ENCODE results near the gene MRPS10. TPM values are rescaled to one million over a fixed set of nuclear protein-coding genes. Genes with fewer than 3 reads are reported as not detected.

The MRPS10 gene
- total RNA-seq, 1 donor from 2014 or later, result 28.8 TPM

GRCh38 chr6:42184475-42184874, 33.2 kb downstream of the MRPS10 start:
- no peaks in the 10 kb centered on the region for H3K4me1 Mint-ChIP-seq (ENCODE audit: low read depth)
- H3K27ac Mint-ChIP-seq (ENCODE audit: unreplicated experiment), result no peak overlapping the region
- H3K4me3 Mint-ChIP-seq (ENCODE audit: unreplicated experiment), result no peak overlapping the region
- H3K27me3 Mint-ChIP-seq (ENCODE audit: low read depth), result no peaks in the 10 kb centered on the region
- no peaks in the 10 kb centered on the region for H3K36me3 Mint-ChIP-seq (ENCODE audit: low read depth)
- no peak for DNase-seq (ENCODE audit: low spot score)
- H3K9me3 Mint-ChIP-seq (ENCODE audit: low read depth), result no peaks in the 10 kb centered on the region
- TF ChIP-seq, protein P1, sequence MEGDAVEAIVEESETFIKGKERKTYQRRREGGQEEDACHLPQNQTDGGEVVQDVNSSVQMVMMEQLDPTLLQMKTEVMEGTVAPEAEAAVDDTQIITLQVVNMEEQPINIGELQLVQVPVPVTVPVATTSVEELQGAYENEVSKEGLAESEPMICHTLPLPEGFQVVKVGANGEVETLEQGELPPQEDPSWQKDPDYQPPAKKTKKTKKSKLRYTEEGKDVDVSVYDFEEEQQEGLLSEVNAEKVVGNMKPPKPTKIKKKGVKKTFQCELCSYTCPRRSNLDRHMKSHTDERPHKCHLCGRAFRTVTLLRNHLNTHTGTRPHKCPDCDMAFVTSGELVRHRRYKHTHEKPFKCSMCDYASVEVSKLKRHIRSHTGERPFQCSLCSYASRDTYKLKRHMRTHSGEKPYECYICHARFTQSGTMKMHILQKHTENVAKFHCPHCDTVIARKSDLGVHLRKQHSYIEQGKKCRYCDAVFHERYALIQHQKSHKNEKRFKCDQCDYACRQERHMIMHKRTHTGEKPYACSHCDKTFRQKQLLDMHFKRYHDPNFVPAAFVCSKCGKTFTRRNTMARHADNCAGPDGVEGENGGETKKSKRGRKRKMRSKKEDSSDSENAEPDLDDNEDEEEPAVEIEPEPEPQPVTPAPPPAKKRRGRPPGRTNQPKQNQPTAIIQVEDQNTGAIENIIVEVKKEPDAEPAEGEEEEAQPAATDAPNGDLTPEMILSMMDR (IDR thresholded peaks at IDR 0.05), result no peak

GRCh38 chr6:42182101-42182500, 35.6 kb downstream of the MRPS10 start:
- TF ChIP-seq, protein P1 (IDR thresholded peaks at IDR 0.05), result no peak
- Mint-ChIP-seq H3K27me3 (ENCODE audit: low read depth) (no peaks in the 10 kb centered on the region), H3K27ac (ENCODE audit: unreplicated experiment) (no peak overlapping the region), H3K36me3 (ENCODE audit: low read depth) (no peaks in the 10 kb centered on the region), H3K4me3 (ENCODE audit: unreplicated experiment) (no peak overlapping the region), H3K9me3 (ENCODE audit: low read depth) (no peaks in the 10 kb centered on the region), H3K4me1 (ENCODE audit: low read depth) (no peaks in the 10 kb centered on the region)
- DNase-seq (ENCODE audit: low spot score), result no peak

- Mint-ChIP-seq H3K27ac (ENCODE audit: unreplicated experiment) (no peak overlapping the region), H3K27me3 (ENCODE audit: low read depth) (no peaks in the 10 kb centered on the region), H3K4me3 (ENCODE audit: unreplicated experiment) (no peak overlapping the region), H3K9me3 (ENCODE audit: low read depth) (no peaks in the 10 kb centered on the region), H3K4me1 (ENCODE audit: low read depth) (no peaks in the 10 kb centered on the region), H3K36me3 (ENCODE audit: low read depth) (no peaks in the 10 kb centered on the region)
- TF ChIP-seq, protein P1 (IDR thresholded peaks at IDR 0.05), result no peak
- DNase-seq (ENCODE audit: low spot score), result no peak
Measured at GRCh38 chr6:42179945-42180313, 37.7 kb downstream of the MRPS10 start.

DNA sequence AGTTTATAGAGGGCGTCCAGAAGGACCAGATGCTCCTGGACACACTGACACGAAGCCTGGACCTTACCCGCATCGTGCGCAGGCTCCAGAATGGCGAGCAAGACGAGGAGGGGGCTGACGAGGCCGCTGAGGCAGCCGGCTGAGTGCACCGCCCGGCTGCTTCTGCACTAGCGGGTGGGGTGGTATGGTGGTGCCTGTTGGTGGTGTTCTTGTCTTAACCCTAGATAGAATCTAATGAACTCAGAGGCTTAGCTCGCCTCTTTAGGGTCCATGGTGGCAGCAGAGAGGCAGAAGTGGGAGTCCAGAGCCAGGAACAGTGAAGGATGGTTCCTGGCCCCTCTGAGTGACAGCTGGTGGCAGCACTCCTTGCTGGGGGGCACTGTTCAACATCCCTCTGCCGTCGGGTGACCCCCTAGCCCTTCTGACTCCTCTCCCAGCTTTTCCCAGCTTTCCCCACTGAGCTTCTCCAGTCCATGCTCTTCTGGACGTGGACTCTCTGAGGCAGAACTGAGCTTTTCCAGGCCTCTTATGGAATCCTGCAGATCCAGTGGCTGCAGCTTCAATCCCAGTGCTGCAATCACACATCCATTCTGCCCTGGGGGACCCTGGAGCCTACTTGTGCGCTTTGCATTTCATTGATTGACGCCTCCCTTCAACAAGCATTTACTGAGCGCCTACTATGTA, 38.3 kb downstream of the MRPS10 start:
- no peak for DNase-seq (ENCODE audit: low spot score)
- H3K4me1 Mint-ChIP-seq (ENCODE audit: low read depth), result no peaks in the 10 kb centered on the region
- no peaks in the 10 kb centered on the region for H3K27me3 Mint-ChIP-seq (ENCODE audit: low read depth)

DNA sequence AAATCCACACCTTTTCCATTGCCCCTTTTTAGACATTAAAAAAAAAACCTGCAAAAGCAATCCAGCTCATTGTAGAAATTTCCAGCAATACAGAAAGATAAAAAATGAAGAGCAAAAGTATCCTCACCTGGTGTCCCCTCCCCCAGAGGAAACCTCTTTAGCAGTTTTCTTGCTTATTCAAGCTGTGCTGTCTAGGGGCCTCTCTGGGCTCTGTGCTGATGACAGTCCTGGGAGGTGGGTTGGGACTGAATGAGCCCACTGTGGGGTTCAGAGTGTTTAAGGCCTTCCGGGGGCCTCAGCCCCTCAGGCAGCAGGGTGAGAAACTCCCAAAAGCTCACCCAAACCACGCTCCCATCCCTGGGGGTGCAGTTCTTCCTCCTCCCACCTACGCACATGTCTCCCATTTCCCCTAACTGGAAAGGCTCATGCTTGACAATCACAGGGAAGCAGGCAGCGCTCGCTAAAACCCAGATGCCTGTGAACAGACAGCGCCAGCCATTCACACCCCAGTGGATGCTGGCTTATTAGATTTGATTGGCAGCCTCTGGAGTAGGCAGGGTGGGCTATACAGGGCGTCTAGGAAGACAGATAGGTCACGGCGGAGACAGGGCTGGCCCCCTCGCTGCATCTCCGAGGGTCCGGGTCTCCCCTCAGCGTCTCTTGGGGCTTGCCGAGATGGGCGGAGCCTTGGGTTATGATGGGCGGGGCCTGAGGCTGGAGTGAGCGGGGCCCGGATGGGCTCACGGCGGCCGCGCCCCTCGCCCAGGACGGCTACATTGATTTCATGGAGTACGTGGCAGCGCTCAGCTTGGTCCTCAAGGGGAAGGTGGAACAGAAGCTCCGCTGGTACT, 39.9 kb downstream of the MRPS10 start:
- Mint-ChIP-seq H3K4me3 (ENCODE audit: unreplicated experiment) (no peak overlapping the region), H3K9me3 (ENCODE audit: low read depth) (no peaks in the 10 kb centered on the region), H3K4me1 (ENCODE audit: low read depth) (no peaks in the 10 kb centered on the region), H3K36me3 (ENCODE audit: low read depth) (no peaks in the 10 kb centered on the region), H3K27ac (ENCODE audit: unreplicated experiment) (no peak overlapping the region), H3K27me3 (ENCODE audit: low read depth) (no peaks in the 10 kb centered on the region)
- no peak for DNase-seq (ENCODE audit: low spot score)
- TF ChIP-seq, protein P1 (IDR thresholded peaks at IDR 0.05), result no peak

More for the DNA sequence above, 38.3 kb downstream of the MRPS10 start:
- Mint-ChIP-seq H3K27ac (ENCODE audit: unreplicated experiment) (no peak overlapping the region), H3K36me3 (ENCODE audit: low read depth) (no peaks in the 10 kb centered on the region), H3K4me3 (ENCODE audit: unreplicated experiment) (no peak overlapping the region), H3K9me3 (ENCODE audit: low read depth) (no peaks in the 10 kb centered on the region)
- TF ChIP-seq, protein P1 (IDR thresholded peaks at IDR 0.05), result no peak

Measured in chondrocyte (in vitro differentiated cells).